Right ventricle myocardium superior (tissue), 1 donor: ENCODE results near the gene WNT3A. TPM values are rescaled to one million over a fixed set of nuclear protein-coding genes. Genes with fewer than 3 reads are reported as not detected.

ENCODE experiments used
- ATAC-seq: fragments of 200-7000 bp; cut with Tn5 transposase; one replicate; pipeline ENCODE4 v1.9.1; 2020; ENCODE audit warnings: mild to moderate bottlenecking; ENCODE audit not compliant: poor library complexity
- DNase-seq: peaks from one replicate; pipeline ENCODE4 v3.0.0-alpha.2; 2020
- intact Hi-C: fragments of 100-400 bp; cut with DNase I; formaldehyde crosslinking; loops from one replicate; pipeline ENCODE4 v1.11.2; 2022
- total RNA-seq: library from RNA; stranded (reverse); fragmentation: NEBNext Ultra II Directional; extraction: Animal tissue kit (Norgen Biotek cat#: 25700); gene quantifications from one replicate; pipeline ENCODE4 v1.2.1, GENCODE V29; 2021
- donor health status: DM: no; HTN: yes; CAD: no; lungs with severe emphysema.

WNT3A gene
- total RNA-seq, 1 donor from 2014 or later, result not detected

DNA sequence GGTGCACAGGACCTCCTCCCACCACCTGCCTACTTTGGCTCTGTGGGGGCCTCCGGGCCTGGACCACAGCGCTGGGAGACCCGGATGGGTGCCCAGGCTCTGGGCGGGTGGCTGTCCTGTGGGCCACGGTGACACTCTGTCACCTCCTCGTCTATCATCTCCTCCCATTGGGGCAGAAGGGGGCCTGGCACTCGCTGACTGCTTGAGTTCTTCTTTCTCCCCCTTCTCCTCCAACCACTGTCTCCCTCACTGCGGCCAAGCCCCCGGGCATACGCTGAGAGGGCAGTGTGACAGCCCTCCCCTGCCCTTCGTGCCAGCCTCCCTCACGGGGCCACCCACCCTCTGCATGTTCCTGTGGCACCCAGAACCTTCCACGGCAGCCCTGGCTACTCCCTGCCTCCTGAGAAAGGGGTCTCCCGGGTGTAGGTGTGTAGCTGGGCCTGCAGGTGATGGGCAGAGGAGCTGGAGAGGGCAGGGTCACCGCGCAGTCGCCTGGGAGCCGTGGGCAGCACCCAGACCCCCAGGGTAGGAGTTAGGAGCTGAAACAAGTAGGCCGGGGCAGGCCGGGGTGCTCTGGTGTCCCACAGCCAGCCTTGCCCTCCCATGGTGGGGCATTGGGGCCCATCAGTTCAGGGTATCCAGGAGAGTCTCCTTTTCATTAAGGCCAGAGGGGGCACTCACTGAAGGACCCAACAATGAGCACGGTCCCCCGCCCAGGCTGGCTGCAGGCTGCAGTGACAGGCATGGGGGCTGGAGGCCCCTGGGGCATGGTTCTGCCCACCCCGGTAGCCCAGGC, 66.5 kb downstream of the WNT3A start:
- intact Hi-C loops, result no loop called here
- DNase-seq (peak; percentile 40), ATAC-seq (no peak)

DNA sequence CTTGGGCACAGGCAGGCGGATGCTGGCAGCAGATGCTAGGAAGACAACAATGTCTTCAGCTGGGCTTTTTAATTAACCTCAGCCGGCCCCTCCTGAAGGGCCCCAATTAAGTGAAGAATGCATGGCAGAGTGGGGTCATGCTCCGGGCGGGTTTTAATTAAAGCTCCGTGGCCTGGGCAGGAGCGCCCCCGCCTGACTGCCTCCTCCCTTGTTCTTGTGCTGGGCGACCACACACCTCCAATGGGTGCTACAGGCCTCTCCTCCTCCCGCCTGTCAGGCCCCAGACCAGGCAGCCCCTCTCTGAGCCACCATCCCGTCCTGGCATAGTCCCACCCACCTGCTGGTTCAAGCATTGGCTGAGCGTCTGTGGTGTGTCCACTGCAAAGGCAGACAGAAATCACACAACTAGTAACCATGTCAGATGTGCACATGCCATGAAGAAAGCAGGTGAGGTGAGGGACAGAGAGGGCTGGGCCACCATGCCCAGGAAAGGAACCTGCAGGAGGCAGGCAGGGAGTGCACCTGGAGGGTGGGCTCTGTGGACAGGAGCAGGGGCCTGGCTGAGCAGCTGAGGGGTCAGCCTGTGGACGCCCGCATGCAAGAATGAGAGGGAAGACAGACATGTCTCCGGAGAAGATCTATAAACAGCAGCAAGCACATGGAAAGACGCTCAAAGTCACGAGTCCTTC, 67.2 kb downstream of the WNT3A start:
- intact Hi-C loops, result no loop called here
- ATAC-seq (no peak), DNase-seq (peak; percentile 42)

DNA sequence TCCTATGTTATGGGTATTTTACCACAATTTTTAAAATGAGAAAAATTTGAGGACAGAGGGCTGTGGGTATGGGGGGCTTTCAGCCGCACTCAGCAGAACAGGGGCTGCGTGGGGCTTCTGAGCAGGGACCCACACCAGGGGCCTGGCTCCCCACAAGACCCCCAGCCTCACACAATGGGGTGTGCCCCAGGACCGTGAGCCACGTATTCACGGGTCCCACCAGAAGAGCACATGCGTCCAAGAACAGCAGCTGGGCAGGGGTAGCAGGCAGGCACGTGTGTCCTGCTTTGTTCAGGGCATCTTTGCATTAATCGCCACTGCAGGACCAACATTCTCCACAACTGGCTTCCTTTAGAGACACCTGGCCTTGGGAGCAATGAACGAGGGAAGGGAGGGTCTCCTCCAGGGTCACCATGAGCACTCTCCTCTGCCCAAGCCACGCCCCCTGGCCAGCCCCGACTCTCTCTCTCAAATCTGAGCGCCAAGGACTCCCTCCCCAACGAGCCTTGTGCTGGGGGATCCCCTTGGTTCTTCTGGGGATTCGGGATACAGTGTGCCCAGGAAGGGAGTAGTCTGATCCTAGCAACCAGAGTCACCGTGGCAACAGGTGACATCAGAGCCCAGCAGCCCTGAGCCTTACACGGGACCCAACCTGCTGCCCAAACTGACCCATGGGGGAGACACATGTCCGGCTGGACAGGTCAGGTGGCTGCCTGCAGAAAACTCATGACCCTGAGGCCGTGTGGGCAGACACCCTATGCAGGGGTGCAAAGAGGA, 68.3 kb downstream of the WNT3A start:
- ATAC-seq (no peak), DNase-seq (peak; percentile 45)
- intact Hi-C loops, result no loop called here

DNA sequence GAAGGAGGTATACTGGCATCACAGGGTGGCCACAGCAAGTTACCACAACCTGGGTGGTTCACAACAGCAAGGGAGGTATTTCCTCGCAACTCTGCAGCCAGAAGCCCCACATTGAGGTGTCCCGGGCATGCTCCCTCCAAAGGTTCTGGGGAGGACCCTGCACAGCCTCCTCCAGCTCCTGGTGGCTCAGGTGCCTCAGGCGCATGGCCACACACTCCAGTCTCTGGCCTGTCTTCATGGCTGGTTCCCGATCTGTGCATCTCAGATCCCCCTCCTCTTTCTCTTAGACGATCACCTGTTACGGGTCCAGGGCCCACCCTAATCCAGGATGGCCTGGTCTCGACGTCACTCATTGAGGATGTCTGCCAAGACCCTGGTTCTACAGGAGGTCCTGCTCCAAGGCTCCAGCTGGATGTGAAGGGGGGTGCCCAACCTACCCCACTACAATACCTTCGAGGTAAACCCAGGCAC, 69.0 kb downstream of the WNT3A start:
- no peak for ATAC-seq
- intact Hi-C loops, result no loop called here
- peak; percentile 34 for DNase-seq

DNA sequence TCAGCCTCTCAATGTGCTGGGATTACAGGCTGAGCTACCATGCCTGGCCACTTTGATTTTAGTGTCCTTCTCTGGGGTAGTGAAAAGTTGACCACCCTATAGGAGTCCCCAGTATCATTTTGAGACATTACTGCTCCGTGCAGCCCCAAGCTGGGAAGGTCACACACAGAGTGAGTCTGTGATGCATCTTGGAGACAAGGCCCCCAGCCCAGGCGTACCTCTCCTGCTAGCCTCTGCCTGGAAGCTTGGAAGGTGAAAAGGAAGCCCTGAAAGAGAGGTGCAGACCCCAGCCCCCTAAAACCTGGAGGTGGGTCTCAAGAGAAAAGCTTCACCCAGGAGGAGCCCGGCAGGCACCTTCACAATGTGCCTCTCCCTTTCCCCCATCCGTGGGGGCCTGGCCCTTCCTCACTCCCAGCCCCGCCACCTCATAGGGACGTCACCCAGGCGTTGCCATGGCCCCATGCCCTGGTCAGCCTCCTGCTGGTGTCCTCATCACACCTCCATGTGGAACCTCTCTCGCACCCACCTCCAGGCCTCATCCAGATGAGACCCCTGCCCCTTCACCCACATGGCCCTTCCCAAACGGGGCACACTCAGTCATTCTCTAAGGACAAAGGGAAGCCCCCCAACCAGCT, 70.1 kb downstream of the WNT3A start:
- ATAC-seq (no peak), DNase-seq (peak; percentile 30)
- intact Hi-C loops, result no loop called here

- intact Hi-C loops, result no loop called here
- no peak for ATAC-seq
- peak; percentile 36 for DNase-seq
Measured at GRCh38 chr1:228077565-228078330, 71.0 kb downstream of the WNT3A start.

DNA sequence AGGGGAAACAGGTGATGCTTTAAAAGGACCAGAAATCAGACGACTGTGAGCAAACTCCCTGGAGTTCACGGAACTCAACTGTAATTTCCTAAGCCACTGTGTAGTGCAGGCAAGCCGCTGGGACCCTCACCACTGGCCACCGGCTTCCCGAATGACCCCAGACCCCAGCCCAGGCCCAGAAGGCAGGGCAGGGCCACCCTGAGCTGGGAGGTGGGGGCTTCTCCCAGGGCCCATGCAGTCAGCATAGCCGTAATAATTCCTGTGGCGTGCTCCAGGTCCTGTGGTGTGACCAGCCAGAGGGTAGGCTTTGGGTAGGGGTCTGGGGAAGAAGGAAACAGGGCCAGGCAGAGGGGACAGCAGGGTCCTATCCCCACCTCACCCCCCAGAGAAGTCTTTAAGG, 72.2 kb downstream of the WNT3A start:
- DNase-seq (peak; percentile 20), ATAC-seq (no peak)
- intact Hi-C loops, result no loop called here

GRCh38 chr1:228079601-228080263, 72.9 kb downstream of the WNT3A start:
- ATAC-seq (no peak), DNase-seq (peak; percentile 17)
- intact Hi-C loops, result no loop called here

DNA sequence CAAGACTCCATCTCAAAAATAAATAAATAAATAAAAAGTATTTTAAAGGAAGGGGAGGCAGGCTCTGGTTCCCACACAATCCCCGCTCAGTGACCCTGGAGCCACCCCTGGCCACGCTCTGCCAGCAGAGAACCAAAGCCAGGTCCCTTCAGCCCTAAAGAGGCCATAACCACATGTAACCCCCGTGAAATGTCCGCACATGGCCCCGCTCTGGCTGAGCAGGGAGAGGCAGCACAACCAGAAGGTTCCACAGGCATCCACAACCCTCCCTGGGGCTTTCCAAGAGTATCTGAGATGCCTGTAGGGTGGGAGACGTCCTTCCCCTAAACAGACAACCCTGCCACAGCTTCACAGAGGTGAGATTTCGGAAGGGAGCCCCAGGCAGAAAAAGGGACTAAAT, 74.3 kb downstream of the WNT3A start:
- peak; percentile 34 for DNase-seq
- no peak for ATAC-seq
- intact Hi-C loops, result no loop called here

DNA sequence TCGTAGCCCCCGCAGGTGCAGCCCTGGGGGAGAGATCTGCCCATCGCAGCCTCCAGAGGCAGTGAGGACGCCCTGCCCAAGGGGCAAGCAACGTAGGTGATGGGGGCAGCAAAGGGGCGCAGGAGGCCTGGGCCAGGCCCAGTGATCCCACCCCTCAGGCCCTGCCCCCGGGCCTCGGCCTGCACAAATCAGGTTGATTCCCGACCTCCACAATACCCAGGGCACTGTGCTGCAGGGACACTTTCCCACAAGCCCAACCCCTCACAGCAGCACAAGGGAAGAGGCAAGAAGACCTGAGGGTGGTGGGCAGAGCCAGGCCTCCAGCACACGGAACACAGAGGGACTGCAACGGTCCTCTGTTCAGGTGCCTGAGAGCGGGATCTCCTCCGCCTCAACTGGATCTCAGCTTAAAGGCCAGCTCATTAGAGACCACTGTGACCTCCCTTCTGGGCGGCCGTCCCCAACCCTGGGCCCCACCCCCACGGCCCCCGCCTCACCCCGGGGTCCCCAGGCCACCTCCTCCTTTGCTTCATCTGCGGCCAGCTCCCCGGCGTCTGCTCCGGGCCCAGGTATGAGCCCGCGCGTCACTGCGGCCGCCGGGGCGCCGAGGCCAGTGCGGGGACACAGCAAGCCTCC, 74.9 kb downstream of the WNT3A start:
- intact Hi-C loops, result no loop called here
- peak; percentile 18 for ATAC-seq
- peak; percentile 38 for DNase-seq

GRCh38 chr1:228082214-228082917, 75.6 kb downstream of the WNT3A start, which contains the start of gene ARF1:
ARF1 (plus strand) TSS chr1:228082708; CDS start chr1:228097115, 14,407 bp downstream.
- peak; percentile 95 for DNase-seq
- intact Hi-C loops, result no loop called here
- peak; percentile 94 for ATAC-seq

DNA sequence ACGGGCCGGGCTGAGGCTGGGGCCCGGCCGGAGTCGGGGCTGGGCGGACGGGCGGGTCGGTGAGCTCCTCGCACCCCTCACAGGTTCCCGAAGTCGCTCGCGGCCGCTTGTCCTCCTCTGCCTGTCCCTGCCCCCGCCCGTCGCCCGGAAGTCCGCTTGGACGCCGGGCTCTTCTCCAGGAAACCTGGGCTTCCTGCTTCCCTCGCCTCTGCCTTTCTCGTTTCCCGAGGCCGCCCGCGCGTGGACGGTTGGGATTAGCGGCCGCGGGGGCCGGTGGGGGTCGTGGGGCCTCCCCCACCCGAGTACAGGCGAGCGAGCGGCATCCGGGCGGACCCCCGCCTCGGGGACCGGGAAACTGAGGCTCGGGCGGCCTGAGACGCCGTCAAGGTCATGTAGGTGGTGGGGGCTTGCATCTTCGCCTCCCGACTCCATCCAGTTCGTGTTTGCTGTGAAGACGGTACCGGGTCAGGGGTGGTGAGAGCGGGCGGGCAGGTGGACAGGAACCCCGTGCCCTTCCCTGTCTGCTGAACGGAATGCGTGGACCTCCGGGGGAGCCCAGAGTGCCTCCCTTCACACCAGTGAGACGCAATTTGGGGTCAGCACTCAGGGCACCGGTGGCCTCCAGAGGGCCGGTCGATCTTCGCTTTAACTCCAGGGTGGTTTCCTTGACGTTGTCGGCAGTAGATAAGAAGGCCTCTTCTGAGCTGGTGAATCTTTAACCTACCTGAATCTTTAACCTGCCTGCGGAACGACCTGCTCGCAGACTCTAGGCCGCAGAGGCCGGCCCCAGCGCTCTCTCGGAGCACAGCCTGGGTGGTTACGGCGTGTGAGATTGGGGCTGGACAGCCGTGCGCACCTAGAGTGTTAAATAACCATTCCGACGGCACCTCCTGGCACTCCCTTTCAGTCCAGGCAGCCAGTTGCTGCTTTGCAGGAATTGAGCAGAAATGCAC, 76.4 kb downstream of the WNT3A start:
- ATAC-seq (peak; percentile 9), DNase-seq (peak; percentile 76)
- intact Hi-C loops, result no loop called here

- ATAC-seq (no peak), DNase-seq (peak; percentile 45)
- intact Hi-C loops, result no loop called here
Measured at GRCh38 chr1:228083871-228084278, 77.1 kb downstream of the WNT3A start.

DNA sequence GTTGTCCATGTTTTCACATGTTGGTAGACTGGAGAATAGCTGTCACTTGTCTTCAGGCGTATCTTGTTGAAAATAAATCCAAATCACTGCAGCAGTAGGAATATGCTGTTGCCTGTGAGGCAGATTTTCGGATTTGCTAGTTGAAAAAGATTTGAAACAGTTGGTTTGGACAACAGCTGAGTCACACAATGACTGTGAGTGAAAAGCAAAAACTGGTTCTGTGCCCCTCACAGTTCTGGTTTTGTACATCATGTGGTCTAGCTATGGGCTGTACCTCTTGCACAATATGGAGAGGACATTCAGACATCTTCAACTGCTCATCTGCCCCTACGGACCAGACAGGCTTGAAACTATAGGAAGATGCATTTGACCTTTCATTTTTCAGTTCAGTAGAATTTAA, 77.5 kb downstream of the WNT3A start:
- DNase-seq (no peak), ATAC-seq (no peak)
- intact Hi-C loops, result no loop called here

GRCh38 chr1:228084797-228085196, 78.0 kb downstream of the WNT3A start:
- DNase-seq (peak; percentile 19), ATAC-seq (no peak)
- intact Hi-C loops, result no loop called here
